Measurements from ENCODE around the gene CILP2. TPM values are rescaled to one million over a fixed set of nuclear protein-coding genes. Genes with fewer than 3 reads are reported as not detected.

CILP2 gene
- total and polyA plus RNA-seq, 4 donors = 0.08 to 0.42 (median 0.09) TPM; not detected in 1

GRCh38 chr19:19513682-19514081, 24.4 kb upstream of the CILP2 start:
- no peak overlapping the region for H3K9ac ChIP-seq (ENCODE audit: low read depth in 1 of 2, low read length in 2 of 2)
- no peak overlapping the region for H3K4me3 ChIP-seq (ENCODE audit: low read depth in 1 of 3, low read length in 3 of 3)
- H3K27ac ChIP-seq (ENCODE audit: low read depth in 1 of 2, low read length in 2 of 2) = no peak overlapping the region
- no peak for TF ChIP-seq REST (IDR thresholded peaks at IDR 0.05)
- no peak for TF ChIP-seq FOXA1 (IDR thresholded peaks at IDR 0.05)
- TF ChIP-seq YY1 (IDR thresholded peaks at IDR 0.05) = no peak
- no peak for TF ChIP-seq ZBTB33 (IDR thresholded peaks at IDR 0.05)
- no peak for TF ChIP-seq CTCF (IDR thresholded peaks at IDR 0.05; ENCODE audit: low read depth, low read length, missing input control)
- no peak for TF ChIP-seq MAX (IDR thresholded peaks at IDR 0.05)
- no peak for TF ChIP-seq RAD21 (IDR thresholded peaks at IDR 0.05)
- TF ChIP-seq EGR1 (IDR thresholded peaks at IDR 0.05; ENCODE audit: low read depth in 2 of 2) = no peak
- no peak for TF ChIP-seq HNF4G (IDR thresholded peaks at IDR 0.05)
- no peak for TF ChIP-seq HNF4A (conservative IDR thresholded peaks at IDR 0.05)
- no peak for TF ChIP-seq FOXA2 (IDR thresholded peaks at IDR 0.05)
- no peak for TF ChIP-seq NR2F2 (IDR thresholded peaks at IDR 0.05)
- TF ChIP-seq RXRA (IDR thresholded peaks at IDR 0.05) = no peak
- no peak for TF ChIP-seq GABPA (IDR thresholded peaks at IDR 0.05 in 1 of 2, conservative IDR thresholded peaks at IDR 0.05 in 1 of 2)
- no peak for TF ChIP-seq JUND (IDR thresholded peaks at IDR 0.05)
- no peak for TF ChIP-seq ATF3 (IDR thresholded peaks at IDR 0.05)
- no peak for TF ChIP-seq SP1 (IDR thresholded peaks at IDR 0.05)
- no peak for TF ChIP-seq TAF1 (conservative IDR thresholded peaks at IDR 0.05)
- no peaks in the 10 kb centered on the region for H3K9me3 ChIP-seq (ENCODE audit: control insufficient read depth in 4 of 4, low read length in 3 of 4)
- no peak for DNase-seq (ENCODE audit: low spot score)
- no peaks in the 10 kb centered on the region for H3K36me3 ChIP-seq (ENCODE audit: control insufficient read depth in 4 of 4, insufficient read depth in 3 of 4, low read depth in 1 of 4, low read length in 3 of 4)
- H3K4me1 ChIP-seq (ENCODE audit: control insufficient read depth in 4 of 4, insufficient read depth in 4 of 4, low read length in 3 of 4) = peaks cover 6 to 17% (median 11%) of the 10 kb centered on the region in 4 donors
- H3K27me3 ChIP-seq (ENCODE audit: control insufficient read depth in 4 of 4, insufficient read depth in 4 of 4, low read length in 3 of 4) = no peaks in the 10 kb centered on the region
- 85% methylated on average over 17 of the region's 17 CpGs for WGBS

All from liver (tissue), 9 donors.